Pancreas (tissue), 8 donors: ENCODE data around the gene CCR4. TPM values are rescaled to one million over a fixed set of nuclear protein-coding genes. Genes with fewer than 3 reads are reported as not detected.

Experiments used
- polyA plus RNA-seq, 2 donors: library from polyadenylated mRNA; stranded (reverse); fragments of 200-250 nt; gene quantifications; one replicate each; pipeline ENCODE4 v1.2.3, GENCODE V29; 2013
- total RNA-seq, 6 donors: library from RNA; stranded (reverse); fragmentation: NEBNext Ultra II Directional in 4 of 6; extraction: Animal tissue kit (Norgen Biotek cat#: 25700) in 4 of 6; gene quantifications; one replicate each; pipeline versions ENCODE4 v1.2.1 to v1.2.4, GENCODE V29; 2021 to 2023
- donor health status: healthy with polysubstance abuse.
- donor health status: DM: no; HTN: no; CAD: no; lungs with moderate emphysema.
- donor health status: DM: no; HTN: no; CAD: no.
- donor health status: Bipolar disorder and iron deficiency.
- donor health status: DM: yes; HTN: yes; CAD: no.
- donor health status: DM: no; HTN: no; CAD: no.
- donor health status: DM: no; HTN: no; CAD: no.
- donor health status: DM: yes; HTN: yes; CAD: no.

CCR4 gene
- total and polyA plus RNA-seq, 8 donors, result 0.06 to 0.25 (median 0.09) TPM; not detected in 4

Other genes with a start within 250 kb of the CCR4 start
- gene TRIM71, start 133.6 kb upstream of the CCR4 start, total RNA-seq, result under 1 TPM in 2 of 6 donors, not detected in 4; 0.03 to 0.28 TPM
- under 1 TPM in 1 of 2 donors, not detected in 1; 0.02 TPM for gene TRIM71, start 133.6 kb upstream of the CCR4 start, polyA plus RNA-seq
- gene GLB1, start 145.5 kb downstream of the CCR4 start, total RNA-seq, result 10 to 100 TPM; 18.0 to 47.0 (median 27.7) TPM
- 10 to 100 TPM in 1 of 2 donors, 1 to 10 TPM in 1; 5.5 to 21.2 TPM for gene GLB1, start 145.5 kb downstream of the CCR4 start, polyA plus RNA-seq
- 1 to 10 TPM; 2.8 to 6.7 (median 3.8) TPM for gene TMPPE, start 145.5 kb downstream of the CCR4 start, total RNA-seq
- gene TMPPE, start 145.5 kb downstream of the CCR4 start, polyA plus RNA-seq, result under 1 TPM; 0.26 to 0.76 TPM
- 10 to 100 TPM; 18.2 to 71.0 (median 33.5) TPM for gene CRTAP, start 162.4 kb downstream of the CCR4 start, total RNA-seq
- gene CRTAP, start 162.4 kb downstream of the CCR4 start, polyA plus RNA-seq, result 10 to 100 TPM; 17.6 to 22.3 TPM